ENCODE results near the gene RGS2.

GRCh38 chr1:192783791-192784190 lies 25.0 kb upstream of the RGS2 start:
- no peak for TF ChIP-seq SMC3 (conservative IDR thresholded peaks at IDR 0.05; ENCODE audit: insufficient read depth, low read depth, low read length)
- no peak for TF ChIP-seq REST (IDR thresholded peaks at IDR 0.05; ENCODE audit: borderline replicate concordance)
- TF ChIP-seq REST (CRISPR knock-in tag; IDR thresholded peaks at IDR 0.05; ENCODE audit: low read depth), result no peak
